Measurements from ENCODE around the gene KRTCAP3. TPM values are rescaled to one million over a fixed set of nuclear protein-coding genes. Genes with fewer than 3 reads are reported as not detected.

KRTCAP3 gene
- total and polyA plus RNA-seq, 2 of the 8 experiments (the other 6 are each of a cell fraction or from before 2014, with no cell fraction given) = 55.4 to 72.5 TPM

DNA sequence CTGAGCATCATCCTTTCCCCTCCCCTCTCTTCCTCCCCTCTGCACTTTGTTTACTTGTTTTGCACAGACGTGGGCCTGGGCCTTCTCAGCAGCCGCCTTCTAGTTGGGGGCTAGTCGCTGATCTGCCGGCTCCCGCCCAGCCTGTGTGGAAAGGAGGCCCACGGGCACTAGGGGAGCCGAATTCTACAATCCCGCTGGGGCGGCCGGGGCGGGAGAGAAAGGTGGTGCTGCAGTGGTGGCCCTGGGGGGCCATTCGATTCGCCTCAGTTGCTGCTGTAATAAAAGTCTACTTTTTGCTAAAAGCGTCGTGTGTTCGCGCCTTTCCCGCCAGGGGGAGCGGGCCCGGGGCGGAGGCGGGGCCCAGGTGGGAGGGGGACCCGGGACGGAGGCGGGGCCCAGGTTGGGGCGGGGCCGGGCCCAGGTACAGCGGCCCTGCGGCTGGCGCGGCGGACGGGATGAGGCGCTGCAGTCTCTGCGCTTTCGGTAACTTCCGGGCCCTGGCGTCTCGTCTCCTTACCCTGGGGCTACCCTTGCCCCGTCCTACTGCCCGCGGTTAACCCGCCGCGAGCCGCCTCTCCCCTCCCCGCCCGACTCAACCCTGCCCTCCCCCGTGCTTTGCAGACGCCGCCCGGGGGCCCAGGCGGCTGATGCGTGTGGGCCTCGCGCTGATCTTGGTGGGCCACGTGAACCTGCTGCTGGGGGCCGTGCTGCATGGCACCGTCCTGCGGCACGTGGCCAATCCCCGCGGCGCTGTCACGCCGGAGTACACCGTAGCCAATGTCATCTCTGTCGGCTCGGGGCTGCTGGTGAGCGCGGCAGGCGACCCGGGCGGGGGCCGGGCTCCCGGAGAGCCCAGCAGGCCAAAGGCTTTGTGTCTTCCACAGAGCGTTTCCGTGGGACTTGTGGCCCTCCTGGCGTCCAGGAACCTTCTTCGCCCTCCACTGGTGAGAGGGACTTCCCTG, at the start of gene KRTCAP3 (continued):
- no peak for TF ChIP-seq GABPA (IDR thresholded peaks at IDR 0.05; ENCODE audit: borderline replicate concordance, insufficient read depth, low read length)
- TF ChIP-seq, protein P1, sequence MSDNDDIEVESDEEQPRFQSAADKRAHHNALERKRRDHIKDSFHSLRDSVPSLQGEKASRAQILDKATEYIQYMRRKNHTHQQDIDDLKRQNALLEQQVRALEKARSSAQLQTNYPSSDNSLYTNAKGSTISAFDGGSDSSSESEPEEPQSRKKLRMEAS (IDR thresholded peaks at IDR 0.05) = peak; percentile 98
- no peak for TF ChIP-seq BACH1 (IDR thresholded peaks at IDR 0.05; ENCODE audit: low read length)
- TF ChIP-seq HDAC2 (IDR thresholded peaks at IDR 0.05; ENCODE audit: borderline replicate concordance in 1 of 2, low read depth in 2 of 2, low read length in 2 of 2) = no peak; a peak in 1 of 4 replicates
- TF ChIP-seq RBBP5 (IDR thresholded peaks at IDR 0.05; ENCODE audit: borderline replicate concordance, low read depth, low read length) = no peak
- no peak for TF ChIP-seq CHD2 (IDR thresholded peaks at IDR 0.05; ENCODE audit: low read length)
- TF ChIP-seq JUN (IDR thresholded peaks at IDR 0.05; ENCODE audit: low read depth, low read length) = no peak
- TF ChIP-seq NRF1 (IDR thresholded peaks at IDR 0.05; ENCODE audit: low read depth, low read length) = no peak
- TF ChIP-seq POLR2A (IDR thresholded peaks at IDR 0.05; ENCODE audit: control extremely low read depth in 1 of 2, low read depth in 2 of 2, low read length in 2 of 2) = peak; percentile 40 to 57; a peak in 2 of 3 replicates
- no peak for TF ChIP-seq CEBPB (IDR thresholded peaks at IDR 0.05; ENCODE audit: low read depth, low read length)
- TF ChIP-seq KDM1A (IDR thresholded peaks at IDR 0.05; ENCODE audit: borderline replicate concordance, low read length) = 0 out of 2 replicates have a peak, but pooled peaks have one; percentile 20
- no peak for TF ChIP-seq TEAD4 (IDR thresholded peaks at IDR 0.05; ENCODE audit: low read depth, low read length)
- peak; percentile 67 for TF ChIP-seq ASH2L (IDR thresholded peaks at IDR 0.05; ENCODE audit: low read length)
- TF ChIP-seq BRCA1 (IDR thresholded peaks at IDR 0.05; ENCODE audit: low read depth, low read length) = no peak
- no peak for TF ChIP-seq POU5F1 (IDR thresholded peaks at IDR 0.05; ENCODE audit: low read depth, low read length)
- TF ChIP-seq CBX8 (IDR thresholded peaks at IDR 0.05; ENCODE audit: borderline replicate concordance, low read depth, low read length) = no peak
- no peak for TF ChIP-seq RFX5 (IDR thresholded peaks at IDR 0.05; ENCODE audit: borderline replicate concordance, low read depth, low read length)
- TF ChIP-seq, protein P2, sequence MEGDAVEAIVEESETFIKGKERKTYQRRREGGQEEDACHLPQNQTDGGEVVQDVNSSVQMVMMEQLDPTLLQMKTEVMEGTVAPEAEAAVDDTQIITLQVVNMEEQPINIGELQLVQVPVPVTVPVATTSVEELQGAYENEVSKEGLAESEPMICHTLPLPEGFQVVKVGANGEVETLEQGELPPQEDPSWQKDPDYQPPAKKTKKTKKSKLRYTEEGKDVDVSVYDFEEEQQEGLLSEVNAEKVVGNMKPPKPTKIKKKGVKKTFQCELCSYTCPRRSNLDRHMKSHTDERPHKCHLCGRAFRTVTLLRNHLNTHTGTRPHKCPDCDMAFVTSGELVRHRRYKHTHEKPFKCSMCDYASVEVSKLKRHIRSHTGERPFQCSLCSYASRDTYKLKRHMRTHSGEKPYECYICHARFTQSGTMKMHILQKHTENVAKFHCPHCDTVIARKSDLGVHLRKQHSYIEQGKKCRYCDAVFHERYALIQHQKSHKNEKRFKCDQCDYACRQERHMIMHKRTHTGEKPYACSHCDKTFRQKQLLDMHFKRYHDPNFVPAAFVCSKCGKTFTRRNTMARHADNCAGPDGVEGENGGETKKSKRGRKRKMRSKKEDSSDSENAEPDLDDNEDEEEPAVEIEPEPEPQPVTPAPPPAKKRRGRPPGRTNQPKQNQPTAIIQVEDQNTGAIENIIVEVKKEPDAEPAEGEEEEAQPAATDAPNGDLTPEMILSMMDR (IDR thresholded peaks at IDR 0.05; ENCODE audit: control extremely low read depth in 1 of 3, insufficient read depth in 1 of 3, low read depth in 1 of 3, low read length in 3 of 3) = peak; percentile 9 to 66 (median 62)
- peak; percentile 76 for TF ChIP-seq KDM4A (IDR thresholded peaks at IDR 0.05; ENCODE audit: low read depth, low read length, severe bottlenecking)
- TF ChIP-seq, protein P3, sequence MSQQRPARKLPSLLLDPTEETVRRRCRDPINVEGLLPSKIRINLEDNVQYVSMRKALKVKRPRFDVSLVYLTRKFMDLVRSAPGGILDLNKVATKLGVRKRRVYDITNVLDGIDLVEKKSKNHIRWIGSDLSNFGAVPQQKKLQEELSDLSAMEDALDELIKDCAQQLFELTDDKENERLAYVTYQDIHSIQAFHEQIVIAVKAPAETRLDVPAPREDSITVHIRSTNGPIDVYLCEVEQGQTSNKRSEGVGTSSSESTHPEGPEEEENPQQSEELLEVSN (IDR thresholded peaks at IDR 0.05) = peak; percentile 91
- peak; percentile 58 for TF ChIP-seq TAF1 (IDR thresholded peaks at IDR 0.05; ENCODE audit: low read depth, low read length)
